WTC11 (cell line): ENCODE measurements around the gene KIFBP. TPM values are rescaled to one million over a fixed set of nuclear protein-coding genes. Genes with fewer than 3 reads are reported as not detected.

Experiments
- ATAC-seq: fragments of 200-7000 bp; cut with Tn5 transposase; 2 replicates; pipeline ENCODE4 v1.10.0; 2021; ENCODE audit warnings: mild to moderate bottlenecking, moderate library complexity
- CTCF ChIA-PET: fragments of 300-600 bp; sonication (Branson Sonifier 250); formaldehyde crosslinking; loops from one replicate; lab custom pipeline; 2021; ENCODE audit warnings: antibody characterized with exemption; lab: Charles Lee
- POLR2A ChIA-PET: fragments of 350-600 bp; sonication (Branson Sonifier 250); formaldehyde crosslinking; loops from one replicate; lab custom pipeline; 2021; ENCODE audit warnings: antibody characterized with exemption; lab: Charles Lee
- DNase-seq: peaks from one replicate; pipeline ENCODE4 v3.0.0; 2021; ENCODE audit warnings: low spot score
- H3K27ac Mint-ChIP-seq: 2 replicates; pipeline ENCODE4 v1.8.0; 2021; ENCODE audit warnings: mixed read lengths
- H3K27me3 Mint-ChIP-seq: 2 replicates; pipeline ENCODE4 v1.8.0; 2021; ENCODE audit warnings: low read depth, mild to moderate bottlenecking, moderate library complexity, mixed read lengths
- H3K36me3 Mint-ChIP-seq: 2 replicates; pipeline ENCODE4 v1.8.0; 2021; ENCODE audit warnings: mixed read lengths
- H3K4me1 Mint-ChIP-seq: 2 replicates; pipeline ENCODE4 v1.8.0; 2022; ENCODE audit warnings: mixed read lengths
- H3K4me3 Mint-ChIP-seq: 2 replicates; pipeline ENCODE4 v1.8.0; 2021; ENCODE audit warnings: mild to moderate bottlenecking, moderate library complexity, mixed read lengths
- H3K9me3 Mint-ChIP-seq: 2 replicates; pipeline ENCODE4 v1.8.0; 2021; ENCODE audit warnings: mixed read lengths
- AFF4 ChIP-seq: sonication (generic); formaldehyde crosslinking; IDR thresholded peaks from 2 replicates; pipeline ENCODE4 v1.8.1; 2023; ENCODE audit warnings: mild to moderate bottlenecking, missing genetic modification reagents, borderline replicate concordance
- CBFB ChIP-seq: sonication (generic); formaldehyde crosslinking; IDR thresholded peaks from 2 replicates; pipeline ENCODE4 v1.8.1; 2022; ENCODE audit warnings: mild to moderate bottlenecking, low read depth, missing genetic modification reagents
- CREM ChIP-seq: sonication (generic); formaldehyde crosslinking; IDR thresholded peaks from 2 replicates; pipeline ENCODE4 v1.8.1; 2022; ENCODE audit warnings: mild to moderate bottlenecking, missing genetic modification reagents, moderate library complexity
- ESRRA ChIP-seq: sonication (generic); formaldehyde crosslinking; IDR thresholded peaks from 2 replicates; pipeline ENCODE4 v1.8.1; 2022; ENCODE audit warnings: mild to moderate bottlenecking, missing genetic modification reagents, borderline replicate concordance
- GABPB1 ChIP-seq: sonication (generic); formaldehyde crosslinking; IDR thresholded peaks from 2 replicates; pipeline ENCODE4 v1.8.1; 2023; ENCODE audit warnings: mild to moderate bottlenecking, missing genetic modification reagents
- HMGA2 ChIP-seq: fragments of 250-450 bp; sonication (Bioruptor Pico); IDR thresholded peaks from 2 replicates; pipeline ENCODE4 v1.4.0; 2021; ENCODE audit warnings: mild to moderate bottlenecking, moderate library complexity
- NFYB ChIP-seq: sonication (generic); formaldehyde crosslinking; conservative IDR thresholded peaks from 2 replicates; pipeline ENCODE4 v1.8.0; 2022; ENCODE audit warnings: low read depth, missing genetic modification reagents
- NR1H2 ChIP-seq: sonication (generic); formaldehyde crosslinking; IDR thresholded peaks from 2 replicates; pipeline ENCODE4 v1.9.0; 2021; ENCODE audit warnings: mild to moderate bottlenecking, moderate library complexity, missing genetic modification reagents
- SMAD4 ChIP-seq: sonication (generic); formaldehyde crosslinking; IDR thresholded peaks from 2 replicates; pipeline ENCODE4 v1.8.0; 2022; ENCODE audit warnings: mild to moderate bottlenecking, missing genetic modification reagents
- ZNF121 ChIP-seq: sonication (generic); formaldehyde crosslinking; IDR thresholded peaks from 2 replicates; pipeline ENCODE4 v1.8.0; 2023; ENCODE audit warnings: missing genetic modification reagents
- ZNF219 ChIP-seq: sonication (generic); formaldehyde crosslinking; IDR thresholded peaks from 2 replicates; pipeline ENCODE4 v1.8.0; 2023; ENCODE audit warnings: missing genetic modification reagents, mild to moderate bottlenecking, borderline replicate concordance
- ZNF416 ChIP-seq: fragments of 250-450 bp; sonication (Bioruptor Pico); IDR thresholded peaks from 2 replicates; pipeline ENCODE4 v1.9.0; 2021; ENCODE audit warnings: mild to moderate bottlenecking, inconsistent platforms
- total RNA-seq: library from RNA; stranded (reverse); gene quantifications from 3 replicates; pipeline ENCODE4 v1.2.3, GENCODE V29; 2021
- TF ChIP-seq, protein P1 (sequence below): fragments of 250-450 bp; sonication (Bioruptor Pico); conservative IDR thresholded peaks from 2 replicates; pipeline ENCODE4 v1.9.0; 2021; ENCODE audit warnings: mild to moderate bottlenecking
- TF ChIP-seq, protein P2 (sequence below): sonication (generic); formaldehyde crosslinking; IDR thresholded peaks from 2 replicates; pipeline ENCODE4 v1.8.1; 2022; ENCODE audit warnings: missing genetic modification reagents, borderline replicate concordance
- TF ChIP-seq, protein P3 (sequence below): sonication (generic); formaldehyde crosslinking; IDR thresholded peaks from 2 replicates; pipeline ENCODE4 v1.8.0; 2022; ENCODE audit warnings: missing genetic modification reagents
- TF ChIP-seq, protein P4 (sequence below): sonication (generic); formaldehyde crosslinking; IDR thresholded peaks from 2 replicates; pipeline ENCODE4 v1.8.0; 2022; ENCODE audit warnings: mild to moderate bottlenecking, missing genetic modification reagents
- TF ChIP-seq, protein P5 (sequence below): sonication (generic); formaldehyde crosslinking; IDR thresholded peaks from 2 replicates; pipeline ENCODE4 v1.8.1; 2023; ENCODE audit warnings: mild to moderate bottlenecking, missing genetic modification reagents, moderate library complexity

KIFBP gene
- total RNA-seq, 1 experiment from 2014 or later = 31.2 TPM

DNA sequence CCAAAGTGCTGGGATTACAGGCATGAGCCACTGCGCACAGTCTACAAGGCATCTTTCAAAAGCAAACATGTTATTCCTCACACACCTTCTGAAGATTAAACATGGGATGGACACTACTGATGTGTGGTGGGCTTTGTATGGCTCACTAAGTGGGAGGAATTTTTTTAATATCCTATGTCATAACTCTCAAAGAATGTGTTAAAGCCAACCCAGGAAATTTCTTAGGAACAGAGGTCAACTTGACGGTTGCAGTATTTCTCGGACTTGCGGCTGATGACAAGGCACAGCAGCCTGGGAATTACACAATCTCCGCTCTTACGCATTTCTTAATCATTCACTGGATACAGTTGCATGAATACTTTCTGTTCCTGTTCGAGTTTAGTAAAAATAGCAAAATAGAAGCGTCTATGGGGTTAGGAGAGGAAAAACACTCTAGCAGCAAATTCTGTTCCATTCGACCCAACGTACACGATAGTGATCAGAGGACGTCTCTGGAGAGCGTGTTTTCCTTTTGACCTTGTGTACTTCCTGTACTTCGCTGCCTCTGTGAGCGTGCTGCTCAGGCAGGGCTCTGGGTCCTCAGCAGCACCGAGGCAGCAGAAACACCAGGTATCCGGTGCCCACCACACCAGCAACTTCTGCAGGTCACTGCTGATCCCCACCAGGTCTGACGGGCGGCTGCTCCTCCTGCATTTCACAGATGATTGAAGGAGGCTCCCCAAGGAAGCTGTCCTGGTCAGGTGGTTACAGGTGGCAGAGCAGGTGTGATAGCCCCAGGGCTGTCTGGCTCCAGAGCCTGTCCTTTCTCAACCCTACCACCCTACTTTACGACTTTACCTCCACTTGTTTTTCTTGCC, 72.9 kb downstream of the KIFBP start:
- no peak for DNase-seq
- ATAC-seq = no peak
- H3K9me3 Mint-ChIP-seq = no peaks in the 10 kb centered on the region
- H3K27ac Mint-ChIP-seq = no peak overlapping the region
- peaks cover 12% of the 10 kb centered on the region for H3K4me1 Mint-ChIP-seq
- CTCF ChIA-PET = interaction anchor here (0.5 kb wide), 1 partner anchor 232 kb away, joined by 3 read pairs; no protein-coding TSS in a partner anchor
- no peaks in the 10 kb centered on the region for H3K36me3 Mint-ChIP-seq
- POLR2A ChIA-PET = interaction anchor here (0.7 kb wide), 1 partner anchor 800 kb away, joined by 5 read pairs; no protein-coding TSS in a partner anchor
- no peak overlapping the region for H3K4me3 Mint-ChIP-seq
- H3K27me3 Mint-ChIP-seq = peaks cover 3% of the 10 kb centered on the region; the same call in 1 of the 2 replicates
- no peak for TF ChIP-seq CBFB (CRISPR knock-in tag)
- no peak for TF ChIP-seq GABPB1 (CRISPR knock-in tag)
- TF ChIP-seq, protein P1, sequence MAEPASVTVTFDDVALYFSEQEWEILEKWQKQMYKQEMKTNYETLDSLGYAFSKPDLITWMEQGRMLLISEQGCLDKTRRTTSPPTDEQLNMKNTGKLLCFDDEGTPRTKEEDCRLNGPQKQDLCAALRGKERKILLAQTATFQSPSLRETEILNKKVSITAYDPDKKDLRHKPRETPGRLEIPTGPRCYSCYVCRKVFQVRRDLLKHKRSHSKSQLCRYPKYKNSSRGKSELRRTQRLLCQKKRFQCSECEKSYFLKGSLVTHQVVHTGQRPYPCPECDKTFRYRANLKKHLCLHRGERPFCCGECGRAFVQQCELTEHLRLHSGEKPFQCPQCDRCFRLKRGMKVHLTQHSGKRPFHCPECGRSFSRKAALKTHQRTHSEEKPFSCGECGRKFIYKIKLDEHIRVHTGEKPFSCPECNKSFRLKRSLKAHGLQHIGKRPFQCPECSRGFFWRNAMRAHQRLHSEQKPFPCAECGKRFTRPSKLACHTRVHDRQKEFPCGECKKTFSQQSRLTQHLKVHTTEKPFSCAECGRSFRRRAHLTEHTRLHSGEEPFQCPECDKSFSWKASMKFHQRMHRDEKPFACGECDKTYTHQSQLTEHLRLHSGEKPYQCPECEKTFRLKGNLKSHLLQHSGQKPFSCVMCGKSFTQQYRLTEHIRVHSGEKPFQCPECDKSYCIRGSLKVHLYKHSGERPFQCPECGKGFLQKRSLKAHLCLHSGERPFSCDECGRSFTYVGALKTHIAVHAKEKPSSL (CRISPR knock-in tag) = no peak
- no peak for TF ChIP-seq ZNF416 (CRISPR knock-in tag)

DNA sequence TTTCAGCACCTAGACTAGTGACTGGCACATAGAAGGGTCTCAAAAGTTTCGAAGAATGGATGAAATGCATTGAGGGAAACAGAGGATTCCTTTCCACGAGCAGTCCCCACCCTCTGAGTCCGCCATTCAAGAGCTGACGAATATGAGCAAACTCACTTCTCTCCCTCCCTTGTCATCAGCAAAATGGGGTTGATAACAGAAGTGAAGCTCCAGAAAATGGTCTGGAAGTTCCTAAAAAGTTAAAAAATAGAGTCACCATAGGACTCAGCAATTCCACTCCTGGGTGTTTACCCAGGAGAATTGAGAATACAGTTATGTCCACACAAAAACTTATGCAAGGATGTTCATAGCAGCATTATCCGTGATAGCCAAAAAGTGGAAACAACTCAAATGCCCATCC, 74.3 kb downstream of the KIFBP start:
- CTCF ChIA-PET = no interaction called here
- DNase-seq = no peak
- H3K27ac Mint-ChIP-seq = no peak overlapping the region

GRCh38 chr10:69064762-69065328, 76.2 kb downstream of the KIFBP start:
- Mint-ChIP-seq H3K27ac (no peak overlapping the region), H3K36me3 (no peaks in the 10 kb centered on the region), H3K4me1 (peaks cover 7% of the 10 kb centered on the region), H3K27me3 (no peaks in the 10 kb centered on the region), H3K4me3 (no peak overlapping the region), H3K9me3 (no peaks in the 10 kb centered on the region)
- no peak for ATAC-seq
- ChIA-PET CTCF (interaction anchor here (0.6 to 0.9 kb wide), 3 partner anchors 9 to 717 kb away, joined by 3 to 7 read pairs (median 4); no protein-coding TSS in a partner anchor), POLR2A (interaction anchor here (0.5 kb wide), 1 partner anchor 733 kb away, joined by 4 read pairs; the partner anchor contains the start of gene HNRNPH3)
- DNase-seq = no peak
- TF ChIP-seq NR1H2 (no peak), SMAD4 (no peak), ESRRA (no peak), AFF4 (CRISPR knock-in tag) (no peak), HMGA2 (CRISPR knock-in tag) (no peak), ZNF219 (CRISPR knock-in tag) (no peak)
- TF ChIP-seq, protein P2, sequence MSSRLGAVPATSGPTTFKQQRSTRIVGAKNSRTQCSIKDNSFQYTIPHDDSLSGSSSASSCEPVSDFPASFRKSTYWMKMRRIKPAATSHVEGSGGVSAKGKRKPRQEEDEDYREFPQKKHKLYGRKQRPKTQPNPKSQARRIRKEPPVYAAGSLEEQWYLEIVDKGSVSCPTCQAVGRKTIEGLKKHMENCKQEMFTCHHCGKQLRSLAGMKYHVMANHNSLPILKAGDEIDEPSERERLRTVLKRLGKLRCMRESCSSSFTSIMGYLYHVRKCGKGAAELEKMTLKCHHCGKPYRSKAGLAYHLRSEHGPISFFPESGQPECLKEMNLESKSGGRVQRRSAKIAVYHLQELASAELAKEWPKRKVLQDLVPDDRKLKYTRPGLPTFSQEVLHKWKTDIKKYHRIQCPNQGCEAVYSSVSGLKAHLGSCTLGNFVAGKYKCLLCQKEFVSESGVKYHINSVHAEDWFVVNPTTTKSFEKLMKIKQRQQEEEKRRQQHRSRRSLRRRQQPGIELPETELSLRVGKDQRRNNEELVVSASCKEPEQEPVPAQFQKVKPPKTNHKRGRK = no peak
- TF ChIP-seq, protein P3, sequence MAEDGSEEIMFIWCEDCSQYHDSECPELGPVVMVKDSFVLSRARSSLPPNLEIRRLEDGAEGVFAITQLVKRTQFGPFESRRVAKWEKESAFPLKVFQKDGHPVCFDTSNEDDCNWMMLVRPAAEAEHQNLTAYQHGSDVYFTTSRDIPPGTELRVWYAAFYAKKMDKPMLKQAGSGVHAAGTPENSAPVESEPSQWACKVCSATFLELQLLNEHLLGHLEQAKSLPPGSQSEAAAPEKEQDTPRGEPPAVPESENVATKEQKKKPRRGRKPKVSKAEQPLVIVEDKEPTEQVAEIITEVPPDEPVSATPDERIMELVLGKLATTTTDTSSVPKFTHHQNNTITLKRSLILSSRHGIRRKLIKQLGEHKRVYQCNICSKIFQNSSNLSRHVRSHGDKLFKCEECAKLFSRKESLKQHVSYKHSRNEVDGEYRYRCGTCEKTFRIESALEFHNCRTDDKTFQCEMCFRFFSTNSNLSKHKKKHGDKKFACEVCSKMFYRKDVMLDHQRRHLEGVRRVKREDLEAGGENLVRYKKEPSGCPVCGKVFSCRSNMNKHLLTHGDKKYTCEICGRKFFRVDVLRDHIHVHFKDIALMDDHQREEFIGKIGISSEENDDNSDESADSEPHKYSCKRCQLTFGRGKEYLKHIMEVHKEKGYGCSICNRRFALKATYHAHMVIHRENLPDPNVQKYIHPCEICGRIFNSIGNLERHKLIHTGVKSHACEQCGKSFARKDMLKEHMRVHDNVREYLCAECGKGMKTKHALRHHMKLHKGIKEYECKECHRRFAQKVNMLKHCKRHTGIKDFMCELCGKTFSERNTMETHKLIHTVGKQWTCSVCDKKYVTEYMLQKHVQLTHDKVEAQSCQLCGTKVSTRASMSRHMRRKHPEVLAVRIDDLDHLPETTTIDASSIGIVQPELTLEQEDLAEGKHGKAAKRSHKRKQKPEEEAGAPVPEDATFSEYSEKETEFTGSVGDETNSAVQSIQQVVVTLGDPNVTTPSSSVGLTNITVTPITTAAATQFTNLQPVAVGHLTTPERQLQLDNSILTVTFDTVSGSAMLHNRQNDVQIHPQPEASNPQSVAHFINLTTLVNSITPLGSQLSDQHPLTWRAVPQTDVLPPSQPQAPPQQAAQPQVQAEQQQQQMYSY (CRISPR knock-in tag) = no peak

More for the DNA sequence above, 74.3 kb downstream of the KIFBP start:
- H3K36me3 Mint-ChIP-seq = no peaks in the 10 kb centered on the region
- no peaks in the 10 kb centered on the region for H3K27me3 Mint-ChIP-seq
- no peaks in the 10 kb centered on the region for H3K9me3 Mint-ChIP-seq
- ATAC-seq = no peak
- H3K4me3 Mint-ChIP-seq = no peak overlapping the region
- no peak for TF ChIP-seq CREM (CRISPR knock-in tag)
- TF ChIP-seq ZNF121 (CRISPR knock-in tag) = no peak
- TF ChIP-seq, protein P4, sequence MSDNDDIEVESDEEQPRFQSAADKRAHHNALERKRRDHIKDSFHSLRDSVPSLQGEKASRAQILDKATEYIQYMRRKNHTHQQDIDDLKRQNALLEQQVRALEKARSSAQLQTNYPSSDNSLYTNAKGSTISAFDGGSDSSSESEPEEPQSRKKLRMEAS (CRISPR knock-in tag) = no peak
- TF ChIP-seq, protein P5, sequence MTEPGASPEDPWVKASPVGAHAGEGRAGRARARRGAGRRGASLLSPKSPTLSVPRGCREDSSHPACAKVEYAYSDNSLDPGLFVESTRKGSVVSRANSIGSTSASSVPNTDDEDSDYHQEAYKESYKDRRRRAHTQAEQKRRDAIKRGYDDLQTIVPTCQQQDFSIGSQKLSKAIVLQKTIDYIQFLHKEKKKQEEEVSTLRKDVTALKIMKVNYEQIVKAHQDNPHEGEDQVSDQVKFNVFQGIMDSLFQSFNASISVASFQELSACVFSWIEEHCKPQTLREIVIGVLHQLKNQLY = no peak
- no peak for TF ChIP-seq NFYB
- H3K4me1 Mint-ChIP-seq = no peaks in the 10 kb centered on the region
- POLR2A ChIA-PET = no interaction called here
